Thyroid gland (tissue), 4 donors: ENCODE measurements around the gene SMPDL3B. TPM values are rescaled to one million over a fixed set of nuclear protein-coding genes. Genes with fewer than 3 reads are reported as not detected.

Experiments
- DNase-seq, 2 donors: peaks; one replicate each; pipeline ENCODE4 v3.0.0-alpha.2; 2019
- H3K27ac ChIP-seq, 3 donors: fragments of 200-600 bp; sonication (generic); 1 replicate in 2 of 3; 2 replicates in 1 of 3; pipeline ENCODE4 v1.5.1; 2016 to 2019; ENCODE audit warnings: mild to moderate bottlenecking in 1 of 3, moderate library complexity in 1 of 3
- H3K27me3 ChIP-seq: fragments of 200-600 bp; sonication (generic); one replicate; pipeline ENCODE4 v1.5.1; 2019
- H3K36me3 ChIP-seq, 2 donors: fragments of 200-600 bp; sonication (generic); one replicate each; pipeline ENCODE4 v1.5.1; 2016 to 2019
- H3K4me1 ChIP-seq, 2 donors: fragments of 200-600 bp; sonication (generic); one replicate each; pipeline ENCODE4 v1.5.1; 2017 to 2019
- H3K4me3 ChIP-seq, 3 donors: fragments of 200-600 bp; sonication (generic); replicated peaks in 1 of 3; 1 replicate in 2 of 3; 2 replicates in 1 of 3; pipeline ENCODE4 v1.5.1; 2016; ENCODE audit warnings: mild to moderate bottlenecking in 1 of 3
- H3K9me3 ChIP-seq: fragments of 200-600 bp; sonication (generic); one replicate; pipeline ENCODE4 v1.5.1; 2017
- POLR2A ChIP-seq, 2 donors: fragments of 450-650 bp; IDR thresholded peaks; one replicate each; pipeline ENCODE4 v1.6.1; 2017; ENCODE audit warnings: antibody characterized with exemption in 2 of 2, mild to moderate bottlenecking in 2 of 2, moderate library complexity in 1 of 2
- WGBS, 2 donors: methylation state at CpG; one replicate each; pipeline ENCODE4 v1.1.5; 2017; 5-methylcytosine and 5-hydroxymethylcytosine counted together
- intact Hi-C: fragments of 100-400 bp; cut with DNase I; formaldehyde crosslinking; loops from one replicate; pipeline ENCODE4 v1.15.1; 2023
- total RNA-seq, 4 donors: library from RNA; depleted of rRNA; stranded (reverse); fragments of >200 nt; gene quantifications; one replicate each; pipeline ENCODE4 v1.2.3, GENCODE V29; 2016
- TF ChIP-seq, protein P1 (sequence below), 6 experiments: fragments of 200-600 bp in 3 of 6; fragments of 450-650 bp in 3 of 6; sonication (generic) in 3 of 6; IDR thresholded peaks; one replicate each; pipeline ENCODE4 v1.5.1; 2016 to 2019; ENCODE audit warnings: antibody characterized with exemption in 6 of 6, mild to moderate bottlenecking in 2 of 6, inconsistent platforms in 1 of 6, moderate library complexity in 1 of 6

The SMPDL3B gene
- total RNA-seq, 4 donors from 2014 or later = 22.3 to 37.8 (median 26.9) TPM

DNA sequence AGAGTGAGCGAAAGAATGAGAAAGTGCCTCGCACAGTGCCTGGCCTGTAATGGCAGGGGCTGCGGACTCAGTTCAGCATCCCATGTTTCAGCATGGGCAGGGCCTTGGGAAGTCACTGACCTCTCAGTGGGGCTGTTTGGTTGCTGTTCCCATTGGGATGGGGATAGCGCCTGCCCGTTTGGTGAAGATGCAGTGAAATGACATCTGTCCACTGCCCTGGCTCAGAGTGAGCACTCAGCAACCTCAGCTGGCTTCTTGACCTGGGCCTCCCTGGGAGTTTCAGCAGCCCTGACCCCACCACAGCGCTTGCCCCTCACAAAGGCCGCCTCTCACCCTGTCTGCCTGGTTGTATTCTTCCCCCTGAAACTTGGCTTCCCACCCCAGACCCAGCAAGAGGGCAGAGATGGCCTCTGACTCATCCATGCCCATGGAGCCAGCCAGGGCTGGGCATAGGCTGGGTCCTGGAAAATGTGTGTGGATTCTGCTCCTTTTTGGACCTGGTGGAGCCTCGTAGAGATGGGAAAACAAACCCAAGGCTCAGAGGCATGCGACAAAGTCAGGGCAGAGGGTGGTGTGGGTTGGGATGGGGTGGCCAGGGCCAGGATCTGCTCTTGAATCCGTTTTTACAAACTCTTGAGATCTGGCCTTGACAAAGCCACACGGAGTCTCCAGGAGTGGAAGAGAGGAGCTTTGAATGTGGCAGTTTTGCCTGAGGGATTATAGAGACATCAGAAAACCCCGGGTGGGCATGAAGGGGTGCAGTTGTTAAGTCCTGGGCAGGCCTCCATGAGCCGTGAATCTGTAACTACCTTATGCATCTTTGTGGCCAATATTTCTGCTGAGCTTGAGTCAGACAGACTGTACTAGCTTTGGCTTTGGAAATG lies 26.2 kb downstream of the SMPDL3B start:
- DNase-seq = no peak
- Histone ChIP-seq H3K4me1 (peaks cover 12 to 26% of the 10 kb centered on the region in 2 donors), H3K4me3 (peak overlapping the region in 2 of 3 donors; percentile 56 to 93), H3K36me3 (peaks cover under 1 to 17% of the 10 kb centered on the region in 2 donors), H3K9me3 (no peaks in the 10 kb centered on the region), H3K27me3 (no peaks in the 10 kb centered on the region), H3K27ac (peak overlapping the region; percentile 70 to 95 (median 94))
- no peak for TF ChIP-seq POLR2A (IDR thresholded peaks at IDR 0.05)
- TF ChIP-seq, protein P1, sequence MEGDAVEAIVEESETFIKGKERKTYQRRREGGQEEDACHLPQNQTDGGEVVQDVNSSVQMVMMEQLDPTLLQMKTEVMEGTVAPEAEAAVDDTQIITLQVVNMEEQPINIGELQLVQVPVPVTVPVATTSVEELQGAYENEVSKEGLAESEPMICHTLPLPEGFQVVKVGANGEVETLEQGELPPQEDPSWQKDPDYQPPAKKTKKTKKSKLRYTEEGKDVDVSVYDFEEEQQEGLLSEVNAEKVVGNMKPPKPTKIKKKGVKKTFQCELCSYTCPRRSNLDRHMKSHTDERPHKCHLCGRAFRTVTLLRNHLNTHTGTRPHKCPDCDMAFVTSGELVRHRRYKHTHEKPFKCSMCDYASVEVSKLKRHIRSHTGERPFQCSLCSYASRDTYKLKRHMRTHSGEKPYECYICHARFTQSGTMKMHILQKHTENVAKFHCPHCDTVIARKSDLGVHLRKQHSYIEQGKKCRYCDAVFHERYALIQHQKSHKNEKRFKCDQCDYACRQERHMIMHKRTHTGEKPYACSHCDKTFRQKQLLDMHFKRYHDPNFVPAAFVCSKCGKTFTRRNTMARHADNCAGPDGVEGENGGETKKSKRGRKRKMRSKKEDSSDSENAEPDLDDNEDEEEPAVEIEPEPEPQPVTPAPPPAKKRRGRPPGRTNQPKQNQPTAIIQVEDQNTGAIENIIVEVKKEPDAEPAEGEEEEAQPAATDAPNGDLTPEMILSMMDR (IDR thresholded peaks at IDR 0.05) = no peak
- intact Hi-C loops = no loop called here
- 49 to 65% methylated on average over 12 of the region's 13 CpGs for WGBS, 2 donors

DNA sequence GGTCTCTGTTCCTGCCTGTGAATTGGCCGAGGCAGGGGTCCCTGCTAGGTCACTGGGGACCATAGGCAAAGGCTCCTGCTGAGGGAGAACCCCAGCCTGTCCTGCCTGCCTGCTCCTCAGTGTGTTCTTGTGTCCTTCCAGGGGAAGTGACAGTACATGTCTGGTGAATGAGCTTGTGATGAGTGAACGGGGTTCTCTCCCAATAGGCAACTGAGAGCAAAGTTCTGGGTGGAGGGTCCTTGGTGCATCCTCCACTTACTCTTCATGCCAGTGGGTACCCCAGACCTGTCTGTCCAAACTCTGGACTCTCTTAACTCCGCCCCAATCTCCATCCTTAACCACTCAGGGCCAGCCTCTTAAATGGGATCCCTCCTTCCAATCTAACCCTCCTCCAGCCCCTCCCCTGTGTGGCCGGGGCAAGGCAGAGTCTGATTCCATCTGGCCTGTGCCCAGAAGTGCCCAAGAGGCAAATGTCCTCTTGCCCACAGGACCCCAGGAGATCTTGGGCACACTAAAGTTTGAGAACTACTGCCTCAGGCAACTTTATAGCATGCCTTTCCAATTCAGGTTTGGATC lies 26.9 kb downstream of the SMPDL3B start:
- no peak overlapping the region for H3K4me3 ChIP-seq

DNA sequence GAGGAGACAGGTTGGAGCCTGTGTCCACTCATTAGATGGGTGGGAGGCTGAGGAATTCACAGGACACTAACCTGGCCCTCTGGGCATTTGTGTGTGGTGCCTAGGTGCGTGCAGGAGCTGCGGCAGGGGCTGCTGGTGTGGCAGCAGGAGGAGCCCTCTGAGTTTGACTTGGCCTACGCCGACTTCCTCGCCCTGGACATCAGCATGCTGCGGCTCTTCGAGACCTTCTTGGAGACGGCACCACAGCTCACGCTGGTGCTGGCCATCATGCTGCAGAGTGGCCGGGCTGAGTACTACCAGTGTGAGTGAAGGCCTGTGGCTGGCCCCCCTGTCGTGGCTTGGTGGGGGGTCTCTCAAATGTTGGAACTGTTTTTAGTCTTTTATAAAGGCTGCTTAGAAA lies 28.6 kb downstream of the SMPDL3B start:
- TF ChIP-seq, protein P1 (IDR thresholded peaks at IDR 0.05) = no peak
- TF ChIP-seq POLR2A (IDR thresholded peaks at IDR 0.05) = no peak
- peaks cover 17 to 31% of the 10 kb centered on the region in 2 donors for H3K36me3 ChIP-seq
- intact Hi-C loops = no loop called here
- no peaks in the 10 kb centered on the region for H3K9me3 ChIP-seq
- peaks cover 12 to 27% of the 10 kb centered on the region in 2 donors for H3K4me1 ChIP-seq
- H3K4me3 ChIP-seq = no peak overlapping the region
- 96 to 98% methylated on average over 7 to 9 of the region's 11 CpGs for WGBS, 2 donors
- no peak for DNase-seq
- no peaks in the 10 kb centered on the region for H3K27me3 ChIP-seq
- H3K27ac ChIP-seq = no peak overlapping the region

More for the DNA sequence above, 26.9 kb downstream of the SMPDL3B start:
- Histone ChIP-seq H3K27ac (peak overlapping the region in 2 of 3 donors; percentile 70 to 95), H3K4me1 (peaks cover 12 to 25% of the 10 kb centered on the region in 2 donors), H3K9me3 (no peaks in the 10 kb centered on the region), H3K36me3 (peaks cover 8 to 22% of the 10 kb centered on the region in 2 donors), H3K27me3 (no peaks in the 10 kb centered on the region)
- TF ChIP-seq, protein P1 (IDR thresholded peaks at IDR 0.05) = no peak
- no peak for TF ChIP-seq POLR2A (IDR thresholded peaks at IDR 0.05)
- intact Hi-C loops = no loop called here
- peak; percentile 46 to 56 for DNase-seq
- WGBS, 2 donors = 48 to 65% methylated on average over 2 to 4 of the region's 4 CpGs

DNA sequence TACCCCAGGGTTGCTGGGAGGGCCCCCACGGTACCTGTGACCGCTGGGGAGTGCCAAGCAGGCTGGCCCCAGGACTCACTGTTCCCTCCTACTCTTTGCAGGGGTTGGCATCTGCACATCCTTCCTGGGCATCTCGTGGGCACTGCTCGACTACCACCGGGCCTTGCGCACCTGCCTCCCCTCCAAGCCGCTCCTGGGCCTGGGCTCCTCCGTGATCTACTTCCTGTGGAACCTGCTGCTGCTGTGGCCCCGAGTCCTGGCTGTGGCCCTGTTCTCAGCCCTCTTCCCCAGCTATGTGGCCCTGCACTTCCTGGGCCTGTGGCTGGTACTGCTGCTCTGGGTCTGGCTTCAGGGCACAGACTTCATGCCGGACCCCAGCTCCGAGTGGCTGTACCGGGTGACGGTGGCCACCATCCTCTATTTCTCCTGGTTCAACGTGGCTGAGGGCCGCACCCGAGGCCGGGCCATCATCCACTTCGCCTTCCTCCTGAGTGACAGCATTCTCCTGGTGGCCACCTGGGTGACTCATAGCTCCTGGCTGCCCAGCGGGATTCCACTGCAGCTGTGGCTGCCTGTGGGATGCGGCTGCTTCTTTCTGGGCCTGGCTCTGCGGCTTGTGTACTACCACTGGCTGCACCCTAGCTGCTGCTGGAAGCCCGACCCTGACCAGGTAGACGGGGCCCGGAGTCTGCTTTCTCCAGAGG lies 31.8 kb downstream of the SMPDL3B start:
- TF ChIP-seq POLR2A (IDR thresholded peaks at IDR 0.05) = no peak
- TF ChIP-seq, protein P1 (IDR thresholded peaks at IDR 0.05) = no peak
- intact Hi-C loops = no loop called here
- Histone ChIP-seq H3K4me3 (no peak overlapping the region), H3K36me3 (peaks cover 17 to 31% of the 10 kb centered on the region in 2 donors), H3K27ac (no peak overlapping the region), H3K27me3 (no peaks in the 10 kb centered on the region), H3K9me3 (no peaks in the 10 kb centered on the region), H3K4me1 (peaks cover 2 to 24% of the 10 kb centered on the region in 2 donors)
- DNase-seq = no peak
- WGBS, 2 donors = 94 to 98% methylated on average over 16 to 24 of the region's 24 CpGs
